Activated CD4-positive, alpha-beta T cell treated with anti-CD3 and anti-CD28 coated beads, Interleukin-2, amount 10 ng/mL, durations not matched to agents 24 days and 14 days (primary cell): ENCODE results near the gene TM7SF2. TPM values are rescaled to one million over a fixed set of nuclear protein-coding genes. Genes with fewer than 3 reads are reported as not detected.
A peak's percentile ranks its signal among the peaks of the same experiment; 100 is the strongest.

Experiments used
- DNase-seq: peaks from one replicate; pipeline ENCODE4 v3.0.0; 2022
- H3K27ac Mint-ChIP-seq: one replicate; pipeline ENCODE4 v1.8.0; 2022; ENCODE audit warnings: mild to moderate bottlenecking, mixed read lengths
- H3K27me3 Mint-ChIP-seq: one replicate; pipeline ENCODE4 v1.8.0; 2022; ENCODE audit warnings: mixed read lengths
- H3K36me3 Mint-ChIP-seq: one replicate; pipeline ENCODE4 v1.8.0; 2022; ENCODE audit warnings: low read depth, mild to moderate bottlenecking, mixed read lengths
- H3K4me1 Mint-ChIP-seq: one replicate; pipeline ENCODE4 v1.8.0; 2021; ENCODE audit warnings: mixed read lengths
- H3K4me3 Mint-ChIP-seq: one replicate; pipeline ENCODE4 v1.8.0; 2022; ENCODE audit warnings: mild to moderate bottlenecking, moderate library complexity, mixed read lengths
- H3K9me3 Mint-ChIP-seq: one replicate; pipeline ENCODE4 v1.8.0; 2021; ENCODE audit warnings: mixed read lengths
- intact Hi-C: fragments of 100-400 bp; cut with micrococcal nuclease; formaldehyde crosslinking; loops from one replicate; pipeline ENCODE4 v1.15.1; 2023
- total RNA-seq: library from RNA; stranded (reverse); gene quantifications from 2 replicates; pipeline ENCODE4 v1.2.3, GENCODE V29; 2022

The TM7SF2 gene
- total RNA-seq, 1 donor from 2014 or later, result 28.2 TPM

GRCh38 chr11:65150509-65151299 lies 39.0 kb downstream of the TM7SF2 start:
- Mint-ChIP-seq H3K36me3 (no peaks in the 10 kb centered on the region), H3K27ac (no peak overlapping the region), H3K9me3 (no peaks in the 10 kb centered on the region), H3K27me3 (peaks cover 14% of the 10 kb centered on the region), H3K4me1 (peaks cover 11% of the 10 kb centered on the region), H3K4me3 (no peak overlapping the region)
- DNase-seq, result peak; percentile 56
- intact Hi-C loops, result no loop called here

DNA sequence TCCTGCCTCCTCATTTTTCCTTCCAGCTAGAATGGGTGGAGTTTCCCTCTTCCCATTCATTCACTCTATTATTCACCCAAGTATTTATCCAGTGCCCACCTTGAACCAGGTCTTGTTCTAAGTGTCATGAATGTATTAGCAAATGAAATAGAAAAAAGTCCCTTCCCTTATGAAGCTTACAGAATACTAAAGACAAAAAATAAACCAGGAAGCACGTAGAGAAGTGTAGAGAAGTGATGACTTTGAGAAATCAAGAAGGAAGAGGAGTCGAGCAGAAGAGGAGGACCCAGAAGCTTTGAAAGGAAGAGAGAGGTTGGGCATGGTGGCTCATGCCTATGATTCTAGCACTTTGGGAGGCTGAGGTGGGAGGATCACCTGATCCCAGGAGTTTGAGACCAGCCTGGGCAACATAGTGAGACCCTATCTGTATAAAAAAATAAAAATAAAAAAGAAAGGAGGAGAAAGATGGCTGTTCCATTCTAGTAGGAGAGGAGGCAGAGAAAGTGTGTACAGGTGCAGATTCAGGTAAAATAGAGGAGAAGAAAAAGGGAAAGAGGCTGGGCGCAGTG lies 39.7 kb downstream of the TM7SF2 start:
- no peak for DNase-seq
- H3K36me3 Mint-ChIP-seq, result no peaks in the 10 kb centered on the region
- H3K27ac Mint-ChIP-seq, result no peak overlapping the region
- H3K27me3 Mint-ChIP-seq, result peaks cover 14% of the 10 kb centered on the region
- H3K4me3 Mint-ChIP-seq, result no peak overlapping the region
- no peaks in the 10 kb centered on the region for H3K9me3 Mint-ChIP-seq
- H3K4me1 Mint-ChIP-seq, result peaks cover 11% of the 10 kb centered on the region
- intact Hi-C loops, result no loop called here

GRCh38 chr11:65152122-65152521 lies 40.5 kb downstream of the TM7SF2 start:
- Mint-ChIP-seq H3K4me3 (no peak overlapping the region), H3K27ac (peak overlapping the region; percentile 13), H3K36me3 (no peaks in the 10 kb centered on the region), H3K27me3 (peaks cover 14% of the 10 kb centered on the region), H3K4me1 (peaks cover 11% of the 10 kb centered on the region), H3K9me3 (no peaks in the 10 kb centered on the region)
- no peak for DNase-seq
- intact Hi-C loops, result no loop called here

- no peaks in the 10 kb centered on the region for H3K9me3 Mint-ChIP-seq
- intact Hi-C loops, result no loop called here
- no peak overlapping the region for H3K27ac Mint-ChIP-seq
- no peak overlapping the region for H3K4me3 Mint-ChIP-seq
- H3K4me1 Mint-ChIP-seq, result peaks cover 6% of the 10 kb centered on the region
- no peaks in the 10 kb centered on the region for H3K36me3 Mint-ChIP-seq
- peaks cover 20% of the 10 kb centered on the region for H3K27me3 Mint-ChIP-seq
- no peak for DNase-seq
Observed at GRCh38 chr11:65156256-65156655, 44.6 kb downstream of the TM7SF2 start.

DNA sequence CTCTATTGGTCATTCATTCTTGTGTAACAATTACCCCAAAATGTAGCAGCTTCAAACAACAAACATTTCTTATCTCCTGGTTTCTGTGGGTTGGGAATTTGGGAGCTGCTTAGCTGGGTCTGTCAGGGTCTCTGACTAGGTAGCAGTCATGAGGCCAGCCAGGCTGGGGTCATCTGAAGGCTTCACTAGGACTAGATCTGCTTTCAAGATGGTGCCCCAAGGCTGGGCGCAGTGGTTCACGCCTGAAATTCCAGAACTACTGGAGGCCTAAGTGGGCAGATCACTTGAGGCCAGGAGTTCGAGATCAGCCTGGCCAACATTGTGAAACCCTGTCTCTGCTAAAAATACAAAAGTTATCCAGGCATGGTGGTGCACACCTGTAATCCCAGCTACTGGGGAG lies 45.3 kb downstream of the TM7SF2 start:
- intact Hi-C loops, result no loop called here
- DNase-seq, result no peak
- Mint-ChIP-seq H3K27me3 (peaks cover 19% of the 10 kb centered on the region), H3K4me3 (no peak overlapping the region), H3K4me1 (peaks cover 4% of the 10 kb centered on the region), H3K9me3 (no peaks in the 10 kb centered on the region), H3K27ac (no peak overlapping the region), H3K36me3 (no peaks in the 10 kb centered on the region)

- Mint-ChIP-seq H3K4me1 (peaks cover 2% of the 10 kb centered on the region), H3K4me3 (no peak overlapping the region), H3K36me3 (no peaks in the 10 kb centered on the region), H3K27me3 (peaks cover 19% of the 10 kb centered on the region), H3K27ac (no peak overlapping the region), H3K9me3 (no peaks in the 10 kb centered on the region)
- no peak for DNase-seq
- intact Hi-C loops, result no loop called here
Observed at GRCh38 chr11:65157336-65157735, 45.7 kb downstream of the TM7SF2 start.

- intact Hi-C loops, result no loop called here
- H3K27me3 Mint-ChIP-seq, result peaks cover 11% of the 10 kb centered on the region
- no peaks in the 10 kb centered on the region for H3K36me3 Mint-ChIP-seq
- no peaks in the 10 kb centered on the region for H3K4me1 Mint-ChIP-seq
- H3K27ac Mint-ChIP-seq, result no peak overlapping the region
- no peak for DNase-seq
- H3K9me3 Mint-ChIP-seq, result no peaks in the 10 kb centered on the region
- no peak overlapping the region for H3K4me3 Mint-ChIP-seq
Observed at GRCh38 chr11:65159012-65159411, 47.3 kb downstream of the TM7SF2 start.

DNA sequence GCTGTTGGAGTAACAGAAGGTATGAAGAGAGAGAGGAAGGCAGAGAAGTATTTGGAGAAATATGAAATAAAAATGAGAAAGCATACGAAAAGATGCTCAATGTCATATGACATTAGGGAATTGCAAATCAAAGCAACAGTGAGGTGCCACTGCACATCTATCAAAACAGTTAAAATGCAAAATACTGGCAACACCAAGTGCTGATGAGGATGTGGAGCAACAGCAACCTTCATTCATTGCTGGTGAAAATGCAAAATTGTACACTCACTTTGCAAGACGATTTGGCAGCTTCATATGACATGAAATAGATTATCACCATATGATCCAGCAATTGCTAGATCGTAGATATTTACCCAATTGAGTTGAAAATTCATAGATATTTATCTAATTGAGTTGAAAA lies 49.0 kb downstream of the TM7SF2 start:
- Mint-ChIP-seq H3K4me1 (no peaks in the 10 kb centered on the region), H3K27me3 (peaks cover 13% of the 10 kb centered on the region), H3K4me3 (no peak overlapping the region), H3K27ac (no peak overlapping the region), H3K9me3 (no peaks in the 10 kb centered on the region), H3K36me3 (no peaks in the 10 kb centered on the region)
- intact Hi-C loops, result no loop called here
- DNase-seq, result no peak

GRCh38 chr11:65163684-65164083 lies 52.0 kb downstream of the TM7SF2 start:
- H3K4me3 Mint-ChIP-seq, result no peak overlapping the region
- intact Hi-C loops, result no loop called here
- DNase-seq, result no peak
- no peaks in the 10 kb centered on the region for H3K9me3 Mint-ChIP-seq
- H3K27me3 Mint-ChIP-seq, result peaks cover 14% of the 10 kb centered on the region
- no peaks in the 10 kb centered on the region for H3K36me3 Mint-ChIP-seq
- H3K4me1 Mint-ChIP-seq, result peaks cover 3% of the 10 kb centered on the region
- no peak overlapping the region for H3K27ac Mint-ChIP-seq

Other genes with a start within 250 kb of the TM7SF2 start
- gene EHD1, start 233.3 kb upstream of the TM7SF2 start, total RNA-seq, result 93.0 and 101 TPM in 2 replicates
- 22.5 and 23.1 TPM in 2 replicates for gene ATG2A, start 194.7 kb upstream of the TM7SF2 start, total RNA-seq
- gene PPP2R5B, start 187.2 kb upstream of the TM7SF2 start, total RNA-seq, result 11.4 and 16.7 TPM in 2 replicates
- not detected in 2 replicates for gene GPHA2, start 176.0 kb upstream of the TM7SF2 start, total RNA-seq
- gene MAJIN, start 139.8 kb upstream of the TM7SF2 start, total RNA-seq, result 0.71 TPM in 1 of 2 replicates, not detected in the other
- 0.09 TPM in 1 of 2 replicates, not detected in the other for gene BATF2, start 114.9 kb upstream of the TM7SF2 start, total RNA-seq
- 78.8 and 87.9 TPM in 2 replicates for gene ARL2, start 97.7 kb upstream of the TM7SF2 start, total RNA-seq
- gene SNX15, start 84.4 kb upstream of the TM7SF2 start, total RNA-seq, result 15.9 and 17.9 TPM in 2 replicates
- 16.3 and 18.0 TPM in 2 replicates for gene SAC3D1, start 70.7 kb upstream of the TM7SF2 start, total RNA-seq
- gene NAALADL1, start 53.3 kb upstream of the TM7SF2 start, total RNA-seq, result 12.5 and 13.0 TPM in 2 replicates
- gene CDCA5, start 27.8 kb upstream of the TM7SF2 start, total RNA-seq, result 94.4 and 95.1 TPM in 2 replicates
- 33.3 and 34.7 TPM in 2 replicates for gene ZFPL1, start 27.6 kb upstream of the TM7SF2 start, total RNA-seq
- 127 and 136 TPM in 2 replicates for gene VPS51, start 15.7 kb upstream of the TM7SF2 start, total RNA-seq
- gene ZNHIT2, start 5.8 kb downstream of the TM7SF2 start, total RNA-seq, result 17.1 and 18.1 TPM in 2 replicates
- gene FAU, start 10.3 kb downstream of the TM7SF2 start, total RNA-seq, result 1,048 and 1,049 TPM in 2 replicates
- 78.1 and 81.4 TPM in 2 replicates for gene MRPL49, start 10.4 kb downstream of the TM7SF2 start, total RNA-seq
- gene SYVN1, start 22.6 kb downstream of the TM7SF2 start, total RNA-seq, result 36.9 and 39.0 TPM in 2 replicates
- not detected in 2 replicates for gene SPDYC, start 58.4 kb downstream of the TM7SF2 start, total RNA-seq
- gene CAPN1, start 70.1 kb downstream of the TM7SF2 start, total RNA-seq, result 87.1 and 96.5 TPM in 2 replicates
- 77.4 and 82.8 TPM in 2 replicates for gene POLA2, start 150.1 kb downstream of the TM7SF2 start, total RNA-seq
- gene CDC42EP2, start 203.0 kb downstream of the TM7SF2 start, total RNA-seq, result 3.0 and 3.4 TPM in 2 replicates
- 76.6 and 81.0 TPM in 2 replicates for gene DPF2, start 222.0 kb downstream of the TM7SF2 start, total RNA-seq
- 1.2 and 1.6 TPM in 2 replicates for gene TIGD3, start 242.9 kb downstream of the TM7SF2 start, total RNA-seq